GM23338 (cell line): Measurements from ENCODE around the gene TMEM128.

Source experiments
- CREB1 ChIP-seq: fragments of 250-450 bp; sonication (Bioruptor Pico); IDR thresholded peaks from 2 replicates; pipeline ENCODE4 v1.5.0; 2020; ENCODE audit warnings: low read depth, mild to moderate bottlenecking, moderate library complexity
- CTCF ChIP-seq, 2 experiments: fragments of 200-600 bp in 1 of 2; sonication (generic) in 1 of 2; conservative IDR thresholded peaks; 2 replicates each; pipeline versions ENCODE4 v1.5.1 to v1.6.1; 2016 to 2017; ENCODE audit warnings: antibody characterized with exemption in 2 of 2, low read depth in 2 of 2, mild to moderate bottlenecking in 2 of 2, moderate library complexity in 1 of 2
- EZH2 ChIP-seq: fragments of 200-600 bp; sonication (generic); IDR thresholded peaks from one replicate; pipeline ENCODE4 v1.8.0; 2017; ENCODE audit warnings: antibody characterized with exemption, mild to moderate bottlenecking, low read depth; ENCODE audit not compliant: unreplicated experiment
- EZH2phosphoT487 ChIP-seq: fragments of 200-600 bp; sonication (generic); IDR thresholded peaks from one replicate; pipeline ENCODE4 v1.8.1; 2018; ENCODE audit warnings: antibody characterized with exemption; ENCODE audit not compliant: unreplicated experiment
- JUNB ChIP-seq: IDR thresholded peaks from one replicate; pipeline ENCODE4 v1.6.1; 2016; ENCODE audit warnings: antibody characterized with exemption; ENCODE audit not compliant: unreplicated experiment
- POLR2AphosphoS5 ChIP-seq: IDR thresholded peaks from 2 replicates; pipeline ENCODE4 v1.6.1; 2016; ENCODE audit warnings: antibody characterized with exemption, low read depth
- REST ChIP-seq: IDR thresholded peaks from one replicate; pipeline ENCODE4 v1.6.1; 2018; ENCODE audit warnings: antibody characterized with exemption; ENCODE audit not compliant: unreplicated experiment
- STAT1 ChIP-seq: IDR thresholded peaks from one replicate; pipeline ENCODE4 v1.6.1; 2016; ENCODE audit warnings: antibody characterized with exemption; ENCODE audit not compliant: unreplicated experiment
- ZNF114 ChIP-seq: fragments of 250-450 bp; sonication (Bioruptor Pico); IDR thresholded peaks from 2 replicates; pipeline ENCODE4 v1.5.0; 2020; ENCODE audit warnings: mild to moderate bottlenecking, moderate library complexity
- ZNF331 ChIP-seq: fragments of 250-450 bp; sonication (Bioruptor Pico); IDR thresholded peaks from 2 replicates; pipeline ENCODE4 v1.5.0; 2020; ENCODE audit warnings: low read depth, mild to moderate bottlenecking, moderate library complexity

GRCh38 chr4:4256799-4257198 lies 8.8 kb upstream of the TMEM128 start:
- TF ChIP-seq CTCF (conservative IDR thresholded peaks at IDR 0.05; ENCODE audit: low read depth in 2 of 2), result no peak
- TF ChIP-seq REST, result no peak
- TF ChIP-seq EZH2phosphoT487, result no peak
- TF ChIP-seq ZNF331 (CRISPR knock-in tag), result no peak
- no peak for TF ChIP-seq ZNF114 (CRISPR knock-in tag)
- TF ChIP-seq EZH2, result no peak
- TF ChIP-seq JUNB, result no peak
- TF ChIP-seq POLR2AphosphoS5, result no peak
- TF ChIP-seq STAT1, result no peak
- no peak for TF ChIP-seq CREB1
